ENCODE results near the gene MYH14.
"Not testable (repeated sequence)": the region's sequence is repeated elsewhere in the genome, so short reads cannot be mapped to it uniquely, and the experiment has no call there.

GRCh38 chr19:50353487-50353880 lies 150.1 kb downstream of the MYH14 start:
- not testable (repeated sequence) for TF ChIP-seq CTCF, POLR2A (IDR thresholded peaks at IDR 0.05)
